Activated CD4-positive, alpha-beta T cell treated with anti-CD3 and anti-CD28 coated beads, Interleukin-2, Interleukin-6, amounts not matched to agents 100 ng/mL and 50 ng/mL, durations not matched to agents 16 hours and 8 hours (primary cell): ENCODE data around the gene TNRC18.
"Not testable (repeated sequence)": the region's sequence is repeated elsewhere in the genome, so short reads cannot be mapped to it uniquely, and the experiment has no call there.

ENCODE experiments used
- DNase-seq: peaks from one replicate; pipeline ENCODE4 v3.0.0-alpha.2; 2020

Gene TNRC18

DNA sequence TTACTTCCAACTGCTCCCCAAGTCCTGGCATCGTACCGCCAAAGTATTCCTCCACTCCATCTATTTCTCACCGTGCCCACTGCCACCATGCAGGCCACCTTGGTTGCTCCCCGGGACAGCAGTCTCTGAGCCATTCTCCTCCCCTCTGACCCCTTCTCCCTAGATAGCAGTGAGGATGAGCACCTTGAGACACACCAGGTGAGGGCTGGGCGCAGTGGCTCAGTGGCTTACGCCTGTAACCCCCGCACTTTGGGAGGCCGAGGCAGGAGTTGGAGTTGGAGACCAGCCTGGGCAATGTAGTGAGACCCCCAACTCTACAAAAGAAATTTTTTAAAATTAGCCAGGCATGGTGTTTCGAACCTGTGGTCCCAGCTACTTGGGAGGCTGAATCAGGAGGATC is 136.7 kb downstream of the TNRC18 start:
- DNase-seq: no peak

DNA sequence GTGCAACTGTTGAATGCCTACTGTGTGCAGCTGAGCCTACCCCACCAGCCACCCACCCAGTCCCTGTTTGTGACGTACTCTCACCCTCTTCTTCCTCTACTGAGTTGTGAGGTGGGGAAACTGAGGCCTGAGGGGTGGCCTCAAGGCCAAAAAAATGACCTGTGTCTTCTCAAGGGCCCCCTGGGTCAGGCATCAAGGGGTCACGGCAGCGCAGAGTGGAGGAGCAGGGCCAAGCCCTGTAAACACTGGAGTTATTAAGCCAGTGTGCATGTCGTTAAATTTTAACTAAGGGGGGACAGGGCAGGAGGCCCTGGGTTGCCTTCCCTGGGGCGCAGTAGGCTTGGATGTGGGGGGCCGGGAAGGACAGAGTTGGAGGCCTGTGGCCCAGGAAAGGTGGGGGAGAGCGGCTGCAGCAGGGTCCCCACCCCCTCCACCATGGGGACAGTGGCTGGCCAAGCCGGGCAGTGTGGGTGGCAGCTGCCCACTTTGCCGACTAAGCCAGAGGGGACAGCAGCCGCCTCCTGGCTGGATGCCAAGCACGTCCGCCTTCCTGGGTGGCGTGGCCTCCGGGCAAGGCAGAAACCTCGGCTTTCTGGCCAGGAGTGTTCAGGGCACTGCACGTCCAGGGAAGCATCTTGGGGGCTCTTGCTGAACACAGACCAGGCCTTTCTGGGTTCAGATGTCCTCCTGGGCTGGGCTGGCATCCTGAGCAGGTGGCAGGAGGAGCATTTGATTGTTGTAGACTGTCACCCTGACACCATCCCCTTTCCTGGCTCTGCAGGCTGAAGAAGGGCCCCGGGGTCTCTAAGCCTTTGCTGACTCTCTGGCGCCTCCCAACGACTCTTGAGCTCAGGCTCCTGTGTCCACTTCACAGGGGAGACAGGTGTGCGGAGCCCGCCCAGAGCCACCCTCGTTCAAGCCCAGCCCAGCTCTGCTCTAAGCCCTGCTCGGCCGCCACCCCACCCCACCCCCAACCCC is 139.0 kb downstream of the TNRC18 start:
- peak; percentile 23 for DNase-seq

- no peak for DNase-seq
Measured at GRCh38 chr7:5283421-5284303, 140.0 kb downstream of the TNRC18 start.

DNA sequence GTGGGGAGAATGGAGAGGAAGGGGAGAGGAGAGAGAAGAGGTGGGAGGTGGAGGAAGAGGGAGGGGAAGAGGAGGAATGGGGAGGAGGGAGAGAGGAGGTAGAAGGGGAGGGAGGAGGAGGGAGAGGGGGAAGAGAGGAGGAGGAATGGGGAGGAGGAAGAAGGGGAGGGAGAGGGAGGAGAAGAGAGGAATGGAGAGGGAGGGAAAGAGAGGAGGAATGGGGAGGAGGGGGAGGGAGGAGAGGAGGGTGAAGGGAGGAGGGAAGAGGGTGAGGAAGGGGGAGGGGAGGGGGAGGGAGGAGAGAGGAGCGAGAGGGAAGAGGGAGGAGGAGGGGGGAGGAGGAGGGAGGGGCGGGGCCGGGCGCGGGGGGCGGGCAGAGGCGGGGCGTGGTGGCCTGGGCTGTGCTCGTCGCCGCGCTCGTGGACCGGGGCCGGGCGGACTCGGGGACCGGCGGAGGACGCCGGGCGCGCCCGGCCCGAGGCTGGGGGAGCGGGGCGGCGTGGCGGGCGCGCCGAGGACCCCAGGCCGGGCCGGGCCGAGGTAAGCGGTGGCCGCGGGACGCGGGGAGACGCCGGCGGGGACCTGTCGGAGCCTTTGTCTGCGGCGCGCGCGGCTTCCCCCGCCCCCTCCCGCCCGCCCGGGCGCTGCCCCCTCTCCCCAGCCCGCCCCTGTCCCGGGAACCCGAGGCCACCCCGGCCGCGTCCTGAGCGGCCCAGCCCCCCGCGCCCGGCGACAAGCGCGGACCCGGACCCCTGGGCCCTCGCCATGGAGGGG is 140.9 kb downstream of the TNRC18 start, which contains the start of gene SLC29A4:
TSS of gene SLC29A4 (plus strand) at position 401 of the 774 bp plus-strand sequence. CDS start 4,874 bp downstream, outside the sequence.
- DNase-seq: no peak

GRCh38 chr7:5281598-5282500 is 141.8 kb downstream of the TNRC18 start:
- not testable (repeated sequence) for DNase-seq

DNA sequence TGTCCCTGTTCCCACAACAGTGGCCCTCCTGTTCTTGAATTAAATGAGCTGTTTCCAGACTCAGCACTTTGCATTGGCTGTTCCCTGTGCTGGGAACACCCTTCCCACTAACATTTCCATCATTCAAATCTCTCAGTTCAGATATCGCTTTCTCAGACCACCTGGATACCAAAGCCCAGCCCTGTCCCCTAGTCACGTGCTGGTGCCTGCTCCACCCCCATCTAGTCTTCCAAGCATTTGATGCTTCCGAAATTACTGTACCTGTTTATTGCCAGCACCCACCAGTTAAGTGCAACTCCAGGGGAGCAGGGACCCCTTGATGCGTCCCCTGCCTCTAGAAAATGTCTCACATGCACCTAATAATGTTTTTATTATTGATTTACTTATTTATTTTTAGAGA is 143.9 kb downstream of the TNRC18 start:
- no peak for DNase-seq

DNA sequence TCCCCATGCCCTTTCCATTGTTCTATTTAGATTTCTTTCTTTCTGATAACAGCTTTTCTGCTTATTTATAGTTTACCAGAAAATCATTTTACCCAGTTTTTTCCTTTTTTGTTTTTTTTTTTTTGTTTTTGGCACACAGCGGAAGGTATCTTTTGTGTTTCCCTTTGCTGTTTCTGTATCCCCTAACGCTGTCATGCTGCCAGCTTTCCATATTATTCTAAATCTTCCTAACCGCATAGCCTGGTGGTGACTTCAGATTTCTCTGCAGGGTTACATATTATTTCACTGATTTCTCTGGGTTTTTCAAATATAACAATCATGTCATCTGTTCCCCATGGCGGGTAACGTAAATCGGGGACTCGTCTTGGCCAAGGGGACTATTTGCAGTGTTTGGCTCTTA is 144.9 kb downstream of the TNRC18 start:
- no peak for DNase-seq

GRCh38 chr7:5276611-5277010 is 147.0 kb downstream of the TNRC18 start:
- DNase-seq: no peak

- DNase-seq: not testable (repeated sequence)
Measured at GRCh38 chr7:5276123-5276522, 147.5 kb downstream of the TNRC18 start.

DNA sequence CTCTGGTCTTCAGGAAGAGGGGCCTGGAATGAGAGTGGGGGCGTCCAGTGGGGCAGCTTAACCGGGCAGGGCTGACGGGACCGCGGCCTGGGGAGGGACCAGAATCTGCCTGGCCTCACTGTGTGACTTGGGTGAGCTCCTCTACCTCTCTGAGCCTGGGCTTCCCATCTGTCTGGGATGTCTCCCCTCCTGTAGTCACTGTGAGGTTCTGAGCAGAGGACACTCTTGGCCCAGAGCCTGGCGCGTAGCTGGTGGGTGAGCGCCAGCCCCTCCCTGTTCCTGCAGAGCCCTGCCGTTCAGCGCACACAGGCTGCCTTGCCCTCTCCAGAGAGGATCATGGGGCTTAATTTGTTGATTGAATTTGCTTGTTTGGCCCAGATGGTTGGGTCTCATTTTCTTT is 148.1 kb downstream of the TNRC18 start:
- not testable (repeated sequence) for DNase-seq

- DNase-seq: not testable (repeated sequence)
Measured at GRCh38 chr7:5274985-5275431, 148.6 kb downstream of the TNRC18 start.

GRCh38 chr7:5274441-5274840 is 149.2 kb downstream of the TNRC18 start:
- DNase-seq: no peak

DNA sequence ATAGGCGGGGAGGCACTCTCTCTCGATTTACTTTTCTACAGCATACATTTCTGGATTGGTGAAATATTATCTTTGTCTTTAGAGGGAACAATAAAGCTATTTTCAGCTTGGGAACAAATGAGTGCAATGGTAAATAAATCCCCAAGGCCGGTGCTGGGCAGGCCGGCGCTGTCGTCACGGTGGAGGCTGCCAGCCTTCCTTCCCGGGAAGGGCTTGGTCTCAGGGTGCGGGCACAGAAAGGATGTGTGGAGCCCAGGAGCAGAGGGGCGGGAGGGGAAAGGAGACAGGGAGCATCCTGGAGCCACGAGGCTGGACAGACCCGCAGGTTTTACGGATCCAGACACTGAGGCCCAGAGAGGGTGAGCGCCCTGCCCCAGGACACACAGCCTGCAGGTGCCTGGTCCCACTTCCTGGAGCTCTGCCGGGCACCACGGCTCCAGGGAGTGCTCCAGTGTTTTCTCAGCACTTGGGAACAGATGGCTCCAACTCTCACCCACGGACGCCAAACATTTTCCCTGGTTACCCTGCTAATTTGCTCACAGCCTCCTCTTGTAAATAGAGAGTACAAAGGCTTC is 149.7 kb downstream of the TNRC18 start:
- not testable (repeated sequence) for DNase-seq

DNA sequence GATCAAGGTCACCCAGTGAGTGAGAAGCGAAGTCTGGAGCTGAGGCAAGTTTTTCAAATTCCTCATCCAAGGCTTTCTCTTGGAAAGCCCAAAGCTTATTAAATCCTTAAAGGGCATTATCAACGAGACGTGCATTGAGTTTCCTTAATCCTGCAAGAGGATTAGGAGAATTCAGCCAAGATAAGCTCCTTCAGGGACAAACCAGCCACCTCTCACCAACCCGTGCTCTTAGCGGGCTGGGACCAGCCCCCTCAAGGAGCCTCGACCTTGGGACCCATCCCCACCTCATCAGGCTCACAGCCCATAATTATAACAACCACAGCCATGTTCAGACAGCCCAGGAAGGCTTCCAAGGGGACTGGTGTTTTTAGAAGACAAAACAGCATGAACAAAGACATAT is 152.8 kb downstream of the TNRC18 start:
- no peak for DNase-seq

DNA sequence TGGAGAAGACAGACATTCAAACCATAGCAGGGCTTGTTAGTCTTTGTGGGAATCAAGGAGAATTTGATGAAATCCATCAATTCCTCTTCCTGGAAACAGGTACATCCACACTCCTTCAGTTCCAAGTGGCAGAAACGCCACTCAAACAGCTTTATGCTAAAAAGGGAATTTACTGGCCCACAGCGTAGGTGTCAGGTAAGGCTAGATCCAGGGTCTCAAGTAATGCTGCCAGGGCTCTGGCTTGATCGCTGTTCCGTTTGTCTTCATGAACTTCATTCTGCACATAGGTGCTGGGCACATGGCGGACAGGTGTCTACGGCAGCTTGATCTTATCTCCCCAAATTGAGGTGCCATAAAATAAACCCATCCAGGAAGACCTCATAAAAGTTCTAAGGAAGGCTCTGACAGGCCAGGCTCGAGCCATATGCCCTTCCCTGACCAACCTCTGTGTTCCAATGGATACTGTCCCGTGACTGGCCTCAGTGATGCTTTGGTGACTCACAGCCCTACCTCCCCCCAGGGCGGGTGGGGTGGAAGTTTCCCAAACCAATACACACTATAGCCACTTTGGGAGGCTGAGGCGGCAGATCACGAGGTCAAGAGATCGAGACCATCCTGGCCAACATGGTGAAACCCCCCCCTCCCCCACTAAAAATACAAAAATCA is 153.5 kb downstream of the TNRC18 start:
- DNase-seq: not testable (repeated sequence)

- DNase-seq: not testable (repeated sequence)
Measured at GRCh38 chr7:5267829-5268228, 155.8 kb downstream of the TNRC18 start.

GRCh38 chr7:5266191-5267028 is 157.2 kb downstream of the TNRC18 start:
- DNase-seq: no peak

GRCh38 chr7:5265320-5266190 is 158.1 kb downstream of the TNRC18 start:
- no peak for DNase-seq
